Osteocyte (in vitro differentiated cells): Measurements from ENCODE around the gene TBCEL. TPM values are rescaled to one million over a fixed set of nuclear protein-coding genes. Genes with fewer than 3 reads are reported as not detected.
"Not testable (repeated sequence)": the region's sequence is repeated elsewhere in the genome, so short reads cannot be mapped to it uniquely, and the experiment has no call there.

Experiments used
- DNase-seq: peaks from one replicate; pipeline ENCODE4 v3.0.0; 2021; ENCODE audit warnings: mixed read lengths; ENCODE audit not compliant: unreplicated experiment; ENCODE audit errors: extremely low spot score
- H3K27ac Mint-ChIP-seq: one replicate; pipeline ENCODE4 v1.8.0; 2021; ENCODE audit warnings: mild to moderate bottlenecking, mixed read lengths; ENCODE audit not compliant: unreplicated experiment
- H3K27me3 Mint-ChIP-seq: one replicate; pipeline ENCODE4 v1.8.0; 2021; ENCODE audit warnings: mixed read lengths; ENCODE audit not compliant: unreplicated experiment
- H3K36me3 Mint-ChIP-seq: one replicate; pipeline ENCODE4 v1.8.0; 2021; ENCODE audit warnings: mixed read lengths; ENCODE audit not compliant: unreplicated experiment
- H3K4me1 Mint-ChIP-seq: one replicate; pipeline ENCODE4 v1.8.0; 2021; ENCODE audit warnings: mixed read lengths; ENCODE audit not compliant: unreplicated experiment
- H3K4me3 Mint-ChIP-seq: one replicate; pipeline ENCODE4 v1.8.0; 2021; ENCODE audit warnings: mild to moderate bottlenecking, moderate library complexity, mixed read lengths; ENCODE audit not compliant: unreplicated experiment
- H3K9me3 Mint-ChIP-seq: one replicate; pipeline ENCODE4 v1.8.0; 2021; ENCODE audit warnings: mixed read lengths; ENCODE audit not compliant: unreplicated experiment
- total RNA-seq: library from RNA; stranded (reverse); gene quantifications from 2 replicates; pipeline ENCODE4 v1.2.1, GENCODE V29; 2021
- TF ChIP-seq, protein P1 (sequence below): fragments of 200-600 bp; sonication (generic); IDR thresholded peaks from 2 replicates; pipeline ENCODE4 v1.5.0; 2021; ENCODE audit warnings: antibody characterized with exemption, mild to moderate bottlenecking, moderate library complexity

Gene TBCEL
- total RNA-seq, 1 donor from 2014 or later, result 40.4 TPM

DNA sequence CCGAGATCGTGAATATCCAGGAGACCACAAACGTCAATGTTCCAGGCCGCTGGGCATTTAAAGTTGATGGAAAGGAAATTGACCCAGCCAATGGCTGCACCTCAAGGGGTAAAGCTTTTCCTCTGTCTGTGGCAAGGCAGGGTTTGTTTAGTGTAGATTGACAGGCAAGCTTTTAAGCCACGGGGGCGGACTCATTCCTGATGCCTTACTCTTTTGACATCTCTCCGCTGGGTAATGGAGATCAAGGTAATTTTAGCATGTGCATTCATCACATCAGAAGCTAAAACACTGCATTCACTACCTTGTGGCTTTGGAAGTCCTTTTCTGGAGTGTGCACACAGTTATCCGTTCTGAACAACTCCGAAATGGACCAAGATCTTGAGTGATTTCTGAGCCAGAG is 89.7 kb downstream of the TBCEL start:
- H3K27me3 Mint-ChIP-seq, result peaks cover 20% of the 10 kb centered on the region
- H3K27ac Mint-ChIP-seq, result no peak overlapping the region

DNA sequence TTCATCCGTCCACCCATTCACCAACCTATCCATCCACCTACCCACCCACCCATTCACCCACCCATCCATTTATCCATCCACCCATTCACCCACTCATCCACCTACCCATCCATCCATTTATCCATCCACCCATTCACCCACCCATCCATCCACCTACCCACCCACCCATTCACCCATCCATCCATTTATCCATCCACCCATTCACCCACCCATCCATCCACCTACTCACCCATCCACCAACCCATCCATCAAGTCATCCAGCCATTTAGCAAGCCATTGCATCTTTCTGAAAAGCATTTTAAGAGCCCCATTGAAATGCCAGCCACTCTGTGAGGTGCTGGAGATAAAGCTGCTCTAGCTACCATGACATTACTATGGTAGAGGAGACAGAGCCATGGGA is 91.1 kb downstream of the TBCEL start:
- H3K27ac Mint-ChIP-seq, result not testable (repeated sequence)

More for the DNA sequence above, 89.7 kb downstream of the TBCEL start:
- TF ChIP-seq, protein P1, sequence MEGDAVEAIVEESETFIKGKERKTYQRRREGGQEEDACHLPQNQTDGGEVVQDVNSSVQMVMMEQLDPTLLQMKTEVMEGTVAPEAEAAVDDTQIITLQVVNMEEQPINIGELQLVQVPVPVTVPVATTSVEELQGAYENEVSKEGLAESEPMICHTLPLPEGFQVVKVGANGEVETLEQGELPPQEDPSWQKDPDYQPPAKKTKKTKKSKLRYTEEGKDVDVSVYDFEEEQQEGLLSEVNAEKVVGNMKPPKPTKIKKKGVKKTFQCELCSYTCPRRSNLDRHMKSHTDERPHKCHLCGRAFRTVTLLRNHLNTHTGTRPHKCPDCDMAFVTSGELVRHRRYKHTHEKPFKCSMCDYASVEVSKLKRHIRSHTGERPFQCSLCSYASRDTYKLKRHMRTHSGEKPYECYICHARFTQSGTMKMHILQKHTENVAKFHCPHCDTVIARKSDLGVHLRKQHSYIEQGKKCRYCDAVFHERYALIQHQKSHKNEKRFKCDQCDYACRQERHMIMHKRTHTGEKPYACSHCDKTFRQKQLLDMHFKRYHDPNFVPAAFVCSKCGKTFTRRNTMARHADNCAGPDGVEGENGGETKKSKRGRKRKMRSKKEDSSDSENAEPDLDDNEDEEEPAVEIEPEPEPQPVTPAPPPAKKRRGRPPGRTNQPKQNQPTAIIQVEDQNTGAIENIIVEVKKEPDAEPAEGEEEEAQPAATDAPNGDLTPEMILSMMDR, result no peak
- DNase-seq, result no peak
- Mint-ChIP-seq H3K4me3 (no peak overlapping the region), H3K36me3 (no peaks in the 10 kb centered on the region), H3K4me1 (no peaks in the 10 kb centered on the region), H3K9me3 (no peaks in the 10 kb centered on the region)

DNA sequence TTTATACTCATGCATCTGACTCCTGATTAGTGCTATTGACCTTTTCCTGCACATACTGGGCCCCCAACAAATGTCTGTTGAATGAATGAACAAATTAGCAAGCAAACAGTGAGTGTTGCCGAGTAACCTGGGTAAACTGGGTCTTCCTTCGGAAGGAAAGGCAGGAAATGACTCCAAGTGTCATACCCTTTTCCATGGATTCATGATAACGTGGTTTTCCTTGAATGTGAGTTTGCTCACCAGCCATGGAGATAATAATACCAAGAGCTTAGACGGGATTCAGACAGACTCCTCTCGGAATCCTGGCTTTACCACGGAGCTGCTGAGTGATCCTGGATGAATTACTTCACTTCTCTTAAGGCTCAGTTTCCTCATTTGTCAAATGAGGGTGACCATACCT is 93.9 kb downstream of the TBCEL start:
- no peaks in the 10 kb centered on the region for H3K9me3 Mint-ChIP-seq
- no peaks in the 10 kb centered on the region for H3K36me3 Mint-ChIP-seq
- no peaks in the 10 kb centered on the region for H3K4me1 Mint-ChIP-seq
- no peak overlapping the region for H3K27ac Mint-ChIP-seq
- no peaks in the 10 kb centered on the region for H3K27me3 Mint-ChIP-seq
- H3K4me3 Mint-ChIP-seq, result no peak overlapping the region
- DNase-seq, result no peak
- TF ChIP-seq, protein P1, result no peak

More for the DNA sequence above, 91.1 kb downstream of the TBCEL start:
- not testable (repeated sequence) for H3K4me3 Mint-ChIP-seq, H3K36me3 Mint-ChIP-seq, H3K9me3 Mint-ChIP-seq, DNase-seq, H3K4me1 Mint-ChIP-seq
- H3K27me3 Mint-ChIP-seq, result peaks cover 20% of the 10 kb centered on the region

DNA sequence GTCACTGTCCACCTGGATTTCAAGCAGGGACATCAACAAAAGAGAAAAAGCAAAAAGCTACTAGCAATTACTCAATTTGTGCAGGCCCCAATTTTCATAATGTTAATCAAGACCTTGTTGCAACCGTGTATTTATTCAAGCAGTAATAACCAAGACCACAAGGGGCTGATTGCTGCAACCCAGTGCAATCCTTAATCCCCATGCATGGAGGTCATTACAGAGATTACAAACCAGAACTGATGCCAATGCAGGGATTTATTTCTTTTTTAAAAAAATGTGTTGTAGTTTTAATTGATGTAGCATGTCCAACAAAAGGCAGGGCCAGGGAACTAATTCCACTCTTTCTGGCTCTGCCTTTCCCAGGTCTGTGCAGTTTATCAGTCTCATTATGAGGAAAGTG is 95.5 kb downstream of the TBCEL start:
- H3K9me3 Mint-ChIP-seq, result peaks cover 13% of the 10 kb centered on the region
- no peaks in the 10 kb centered on the region for H3K36me3 Mint-ChIP-seq
- TF ChIP-seq, protein P1, result no peak
- H3K27ac Mint-ChIP-seq, result no peak overlapping the region
- DNase-seq, result no peak
- no peak overlapping the region for H3K4me3 Mint-ChIP-seq
- no peaks in the 10 kb centered on the region for H3K27me3 Mint-ChIP-seq
- H3K4me1 Mint-ChIP-seq, result no peaks in the 10 kb centered on the region

DNA sequence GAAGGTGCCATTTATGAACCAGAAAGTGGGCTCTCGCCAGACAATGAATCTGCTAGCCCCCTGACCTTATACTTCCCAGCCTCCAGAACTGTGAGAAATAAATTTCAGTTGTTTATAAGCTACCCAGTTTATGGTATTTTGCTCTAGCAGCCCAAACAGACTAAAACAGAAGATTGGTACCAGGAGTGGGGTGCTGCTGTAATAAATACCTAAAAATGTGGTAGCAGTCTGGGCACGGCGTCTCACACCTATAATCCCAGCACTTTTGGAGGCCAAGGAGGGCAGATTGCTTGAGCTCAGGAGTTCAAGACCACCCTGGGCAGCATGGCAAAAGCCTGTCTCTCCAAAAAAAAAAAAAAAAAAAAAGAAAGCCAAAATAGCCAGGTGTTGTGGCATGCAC is 98.4 kb downstream of the TBCEL start:
- no peak overlapping the region for H3K27ac Mint-ChIP-seq
- no peaks in the 10 kb centered on the region for H3K27me3 Mint-ChIP-seq
- TF ChIP-seq, protein P1, result no peak
- DNase-seq, result no peak
- no peaks in the 10 kb centered on the region for H3K36me3 Mint-ChIP-seq
- H3K4me1 Mint-ChIP-seq, result no peaks in the 10 kb centered on the region
- peaks cover 16% of the 10 kb centered on the region for H3K9me3 Mint-ChIP-seq
- no peak overlapping the region for H3K4me3 Mint-ChIP-seq

DNA sequence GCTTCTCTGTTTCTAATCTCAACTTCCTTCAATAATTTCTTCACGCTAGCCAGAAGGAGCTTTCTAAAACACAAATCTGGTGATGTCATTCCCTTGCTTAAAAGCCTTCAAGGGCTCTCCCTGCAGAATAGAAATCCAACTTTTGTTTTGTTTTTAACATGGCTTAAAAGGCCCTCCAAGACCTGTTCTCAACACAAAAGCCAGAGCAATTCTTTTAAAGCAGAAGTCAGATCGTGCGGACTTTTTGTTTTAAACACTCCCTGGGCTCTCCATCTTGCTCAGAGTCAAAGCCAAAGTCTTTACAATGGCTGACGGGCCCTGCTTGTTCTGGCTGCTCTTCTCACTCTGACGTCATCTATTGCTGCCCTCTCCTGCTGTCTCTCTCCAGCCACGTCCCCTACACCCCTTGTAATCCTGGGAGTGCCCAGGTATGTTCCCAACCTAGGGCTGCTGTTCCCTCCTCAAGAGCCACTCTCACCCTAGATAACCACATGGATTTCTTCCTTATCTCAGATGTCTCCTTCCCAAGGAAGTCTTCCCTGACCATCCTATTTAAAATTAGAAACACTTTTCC is 99.7 kb downstream of the TBCEL start:
- no peak for DNase-seq
- Mint-ChIP-seq H3K4me1 (no peaks in the 10 kb centered on the region), H3K27ac (no peak overlapping the region), H3K9me3 (peaks cover 19% of the 10 kb centered on the region), H3K27me3 (no peaks in the 10 kb centered on the region), H3K36me3 (no peaks in the 10 kb centered on the region), H3K4me3 (no peak overlapping the region)
- TF ChIP-seq, protein P1, result no peak
